GM12891 (cell line): ENCODE data around the gene RASSF4.

Experiments
- POLR2AphosphoS5 ChIP-seq: IDR thresholded peaks from 2 replicates; pipeline ENCODE4 v1.6.1; 2011; ENCODE audit warnings: low read depth, low read length, control low read depth
- POU2F2 ChIP-seq: IDR thresholded peaks from 2 replicates; pipeline ENCODE4 v1.6.1; 2011; ENCODE audit warnings: low read depth, mild to moderate bottlenecking, control low read depth, low read length, moderate library complexity
- TAF1 ChIP-seq: IDR thresholded peaks from 2 replicates; pipeline ENCODE4 v1.6.1; 2011; ENCODE audit warnings: low read depth, low read length, control low read depth

GRCh38 chr10:44931621-44932516, 27.7 kb upstream of the RASSF4 start:
- TF ChIP-seq TAF1 = no peak
- TF ChIP-seq POU2F2 = no peak
- TF ChIP-seq POLR2AphosphoS5 = no peak
